DMS 273 (cell line): ENCODE measurements around the gene PSPH.
A peak's percentile ranks its signal among the peaks of the same experiment; 100 is the strongest.
"Not testable (repeated sequence)": the region's sequence is repeated elsewhere in the genome, so short reads cannot be mapped to it uniquely, and the experiment has no call there.

Experiments
- DNase-seq: peaks from one replicate; lab custom pipeline; 2025; ENCODE audit not compliant: unreplicated experiment; lab: John Stamatoyannopoulos, UW

PSPH gene

DNA sequence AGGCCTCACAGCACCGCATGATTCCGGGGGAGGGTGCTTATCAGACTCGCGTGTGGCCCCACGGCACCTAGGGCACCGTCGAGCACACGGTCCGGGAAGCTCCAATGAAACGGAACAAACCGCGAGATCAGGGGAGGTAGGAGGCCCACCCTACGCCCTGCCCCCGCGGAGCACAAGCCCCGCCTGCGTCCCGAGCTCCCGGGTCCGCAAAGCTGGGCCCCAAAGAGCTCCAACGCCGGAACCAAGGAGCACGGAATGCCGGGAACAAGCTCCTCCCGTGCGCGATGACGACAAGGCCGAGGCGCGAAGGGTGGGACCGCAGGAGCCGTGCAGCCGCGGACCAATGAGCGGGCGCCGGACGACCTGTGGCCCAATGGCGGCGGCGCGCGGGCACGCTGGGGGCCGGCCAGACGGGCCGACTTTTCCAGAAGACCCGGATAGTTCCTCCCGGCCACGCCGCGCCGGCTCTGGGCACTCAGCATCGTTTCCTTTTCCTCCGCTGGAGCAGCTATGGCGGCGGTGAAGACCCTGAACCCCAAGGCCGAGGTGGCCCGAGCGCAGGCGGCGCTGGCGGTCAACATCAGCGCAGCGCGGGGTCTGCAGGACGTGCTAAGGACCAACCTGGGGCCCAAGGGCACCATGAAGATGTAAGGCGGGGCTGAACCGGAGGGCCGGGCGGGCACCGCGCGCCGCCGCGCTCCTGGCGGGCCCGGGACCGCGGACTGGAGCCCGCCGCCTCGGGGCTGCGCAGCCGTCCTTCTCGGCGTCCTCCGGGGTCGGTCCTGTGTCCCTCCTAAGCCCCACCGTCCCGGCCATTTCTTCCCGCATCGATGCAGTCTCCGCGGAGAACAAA lies at the start of gene PSPH, which contains the start of gene CCT6A:
Gene PSPH, minus strand, starts transcription at position 106 of the 853 bp plus-strand sequence. CDS start 30,232 bp downstream, outside the sequence.
Gene CCT6A, plus strand, starts transcription at position 427 of the 853 bp plus-strand sequence. Its CDS starts 84 bp downstream, at position 511.
- peak; percentile 100 for DNase-seq

GRCh38 chr7:56099653-56100052 lies 48.4 kb upstream of the PSPH start:
- DNase-seq, result no peak

DNA sequence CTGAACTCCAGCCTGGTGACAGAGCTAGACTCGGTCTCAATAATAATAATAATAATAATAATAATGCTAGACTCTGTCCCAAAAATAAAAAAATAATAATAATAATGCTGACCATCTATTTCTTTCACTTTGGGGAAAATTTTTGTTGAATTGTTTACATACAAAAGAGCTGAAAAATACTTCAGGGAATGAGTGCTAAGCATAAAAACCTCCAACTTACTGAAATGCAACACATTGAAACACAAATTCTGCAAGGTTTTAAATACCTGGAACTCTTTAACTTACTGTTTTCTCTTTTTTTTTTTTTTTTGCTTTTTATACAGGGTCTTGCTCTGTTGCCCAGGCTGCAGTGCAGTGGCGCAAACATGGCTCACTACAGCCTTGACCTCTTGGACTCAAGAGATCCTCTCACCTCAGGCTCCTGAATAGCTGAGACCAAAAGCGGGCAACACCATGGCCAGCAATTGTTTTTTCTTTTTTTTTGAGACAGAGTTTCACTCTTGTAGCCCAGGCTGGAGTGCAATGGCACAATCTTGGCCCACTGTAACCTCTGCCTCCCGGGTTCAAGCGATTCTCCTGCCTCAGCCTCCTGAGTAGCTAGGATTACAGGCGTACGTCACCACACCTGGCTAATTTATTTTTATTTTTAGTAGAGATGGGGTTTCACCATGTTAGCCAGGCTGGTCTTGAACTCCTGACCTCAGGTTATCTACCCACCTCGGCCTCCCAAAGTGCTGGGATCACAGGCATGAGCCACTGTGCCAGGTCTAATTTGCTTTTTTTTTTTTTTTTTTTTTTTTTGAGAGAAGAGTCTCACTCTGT lies 47.2 kb upstream of the PSPH start:
- not testable (repeated sequence) for DNase-seq

DNA sequence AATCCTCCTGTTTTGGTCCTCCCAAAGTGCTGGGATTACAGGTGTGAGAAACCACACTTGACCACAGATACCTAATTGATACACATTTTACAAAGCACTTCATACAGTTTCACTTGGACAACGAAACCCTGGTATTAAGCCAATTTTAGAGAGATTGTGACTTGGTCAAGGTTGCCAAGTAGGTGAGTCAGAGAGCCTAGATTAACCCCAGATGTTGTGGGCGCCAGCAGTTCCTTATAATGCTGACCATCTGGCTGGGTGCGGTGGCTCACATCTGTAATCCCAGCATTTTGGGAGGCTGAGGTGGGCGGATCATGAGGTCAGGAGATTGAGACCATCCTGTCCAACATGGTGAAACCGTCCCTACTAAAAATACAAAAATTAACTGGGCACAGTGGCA lies 46.5 kb upstream of the PSPH start:
- DNase-seq, result peak; percentile 69

GRCh38 chr7:56092789-56093531 lies 41.7 kb upstream of the PSPH start, which contains the start of gene PHKG1:
Gene PHKG1, minus strand, starts transcription at chr7:56092952. Its CDS starts 4,011 bp downstream, at chr7:56088941.
- DNase-seq, result peak; percentile 92

GRCh38 chr7:56092388-56092787 lies 41.1 kb upstream of the PSPH start:
- DNase-seq, result not testable (repeated sequence)

DNA sequence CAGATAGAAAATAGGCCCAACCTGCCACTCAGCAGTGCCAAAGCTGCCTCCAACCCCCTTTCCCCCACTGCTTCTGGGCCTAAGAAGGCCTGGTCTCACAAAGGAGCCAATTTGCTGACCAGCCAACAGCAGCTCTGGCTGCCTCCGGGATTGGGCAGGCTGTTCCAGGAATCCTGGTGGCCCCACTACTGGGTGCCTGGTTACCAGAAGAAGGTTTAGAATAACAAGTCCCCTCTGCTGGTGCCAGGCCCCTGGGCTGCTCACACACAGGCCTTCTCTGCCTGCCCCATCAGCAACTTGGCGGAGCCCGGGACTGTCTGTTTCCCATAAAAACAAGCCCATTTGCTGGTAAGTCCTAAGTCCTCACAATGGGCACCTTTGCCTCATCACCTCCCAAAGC lies 40.3 kb upstream of the PSPH start:
- DNase-seq, result peak; percentile 38

GRCh38 chr7:56087445-56087844 lies 36.2 kb upstream of the PSPH start:
- DNase-seq, result no peak

DNA sequence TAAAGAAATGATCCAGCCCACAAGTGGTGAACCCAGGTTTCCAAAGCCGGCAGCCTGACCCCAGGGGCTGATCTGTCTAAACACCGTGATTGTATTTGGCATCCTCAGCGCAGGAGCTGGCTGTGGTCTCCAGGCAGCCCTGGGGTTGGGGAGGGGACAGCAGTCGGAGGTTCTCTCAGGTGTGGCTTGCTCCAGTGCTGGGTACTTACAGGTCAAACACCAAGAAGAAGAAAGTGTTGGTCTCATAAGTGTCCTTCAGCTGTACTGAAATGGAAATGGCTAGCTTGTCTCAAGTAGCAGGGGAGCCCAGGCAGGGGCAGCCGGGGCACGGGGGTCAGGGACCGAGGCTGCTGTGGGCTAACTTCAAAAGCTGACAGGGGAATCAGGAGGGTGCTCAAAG lies 35.5 kb upstream of the PSPH start:
- DNase-seq, result no peak

DNA sequence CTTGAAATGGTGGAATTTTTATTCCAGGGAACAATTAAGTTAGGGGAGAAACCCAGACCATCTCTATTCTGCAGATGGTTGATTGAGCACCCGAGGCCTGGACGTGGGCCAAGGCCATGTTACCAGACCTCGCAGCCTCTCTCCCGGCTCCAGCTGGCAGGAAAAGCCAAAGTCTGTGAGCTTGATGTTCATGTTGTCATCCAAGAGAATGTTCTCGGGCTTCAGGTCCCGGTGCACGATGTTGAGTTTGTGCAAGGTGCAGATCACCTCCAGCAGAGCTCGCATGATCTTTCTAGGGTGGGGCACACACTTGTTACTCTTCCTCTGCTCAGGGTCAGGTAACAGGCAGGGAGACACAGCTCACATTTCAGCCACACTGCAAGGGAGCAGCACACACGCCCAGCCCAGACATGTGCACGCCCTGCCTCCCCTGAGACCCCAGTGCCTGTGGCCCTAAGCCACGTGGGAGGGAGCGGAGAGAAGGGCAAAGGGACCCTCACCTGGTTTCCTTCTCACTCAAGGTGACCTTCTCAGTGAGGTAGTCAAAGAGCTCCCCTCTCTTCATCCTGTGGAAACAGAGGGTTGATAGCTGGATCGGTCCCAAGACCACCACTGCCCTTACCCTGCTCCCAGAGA lies 32.0 kb upstream of the PSPH start:
- DNase-seq, result peak; percentile 95

DNA sequence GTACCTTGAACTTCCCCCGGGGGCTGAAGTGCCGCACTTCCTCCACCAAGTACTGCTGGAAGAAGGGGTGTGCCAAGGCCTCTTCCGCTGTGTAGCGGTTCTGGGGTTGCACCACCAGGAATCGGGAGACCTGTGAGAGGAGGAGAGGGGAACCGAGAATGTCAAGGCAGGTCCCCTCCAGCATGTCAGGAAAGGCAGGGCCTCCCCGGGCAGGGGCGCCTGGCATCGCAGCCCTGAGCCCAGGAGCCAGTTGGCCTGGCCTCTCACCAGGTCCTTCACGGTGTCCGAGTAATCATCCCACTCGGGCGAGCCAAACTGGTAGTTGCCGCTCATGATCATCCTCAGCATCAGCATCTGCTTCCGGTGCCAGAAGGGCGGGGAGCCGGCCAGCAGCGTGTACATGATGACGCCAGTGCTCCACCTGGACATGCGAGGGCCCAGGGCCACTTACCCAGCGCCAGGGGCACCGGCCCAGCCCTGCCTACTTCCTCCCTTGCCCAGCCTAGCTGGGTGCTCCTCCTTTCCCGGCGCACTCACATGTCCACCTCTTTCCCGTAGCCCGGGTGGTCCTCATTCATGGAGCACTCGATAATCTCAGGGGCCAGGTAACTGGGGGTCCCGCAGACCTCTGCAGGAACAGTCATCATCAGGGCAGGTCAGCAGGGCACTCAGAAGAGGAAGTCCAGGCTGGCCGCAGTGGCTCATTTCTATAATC lies 30.5 kb upstream of the PSPH start:
- no peak for DNase-seq

GRCh38 chr7:56080726-56081435 lies 29.6 kb upstream of the PSPH start:
- DNase-seq, result not testable (repeated sequence)

DNA sequence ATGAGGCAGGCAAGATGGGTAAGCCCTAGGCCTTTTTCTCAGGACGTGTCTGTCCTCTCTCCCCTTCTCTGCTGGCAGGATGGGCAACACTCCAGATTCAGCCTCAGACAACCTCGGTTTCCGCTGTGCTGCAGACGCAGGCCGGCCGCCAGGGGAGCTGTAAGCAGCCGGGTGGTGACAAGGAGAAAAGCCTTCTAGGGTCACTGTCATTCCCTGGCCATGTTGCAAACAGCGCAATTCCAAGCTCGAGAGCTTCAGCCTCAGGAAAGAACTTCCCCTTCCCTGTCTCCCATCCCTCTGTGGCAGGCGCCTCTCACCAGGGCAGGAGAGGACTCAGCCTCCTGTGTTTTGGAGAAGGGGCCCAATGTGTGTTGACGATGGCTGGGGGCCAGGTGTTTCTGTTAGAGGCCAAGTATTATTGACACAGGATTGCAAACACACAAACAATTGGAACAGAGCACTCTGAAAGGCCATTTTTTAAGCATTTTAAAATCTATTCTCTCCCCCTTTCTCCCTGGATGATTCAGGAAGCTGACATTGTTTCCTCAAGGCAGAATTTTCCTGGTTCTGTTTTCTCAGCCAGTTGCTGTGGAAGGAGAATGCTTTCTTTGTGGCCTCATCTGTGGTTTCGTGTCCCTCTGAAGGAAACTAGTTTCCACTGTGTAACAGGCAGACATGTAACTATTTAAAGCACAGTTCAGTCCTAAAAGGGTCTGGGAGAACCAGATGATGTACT lies 28.4 kb upstream of the PSPH start:
- DNase-seq, result peak; percentile 88

DNA sequence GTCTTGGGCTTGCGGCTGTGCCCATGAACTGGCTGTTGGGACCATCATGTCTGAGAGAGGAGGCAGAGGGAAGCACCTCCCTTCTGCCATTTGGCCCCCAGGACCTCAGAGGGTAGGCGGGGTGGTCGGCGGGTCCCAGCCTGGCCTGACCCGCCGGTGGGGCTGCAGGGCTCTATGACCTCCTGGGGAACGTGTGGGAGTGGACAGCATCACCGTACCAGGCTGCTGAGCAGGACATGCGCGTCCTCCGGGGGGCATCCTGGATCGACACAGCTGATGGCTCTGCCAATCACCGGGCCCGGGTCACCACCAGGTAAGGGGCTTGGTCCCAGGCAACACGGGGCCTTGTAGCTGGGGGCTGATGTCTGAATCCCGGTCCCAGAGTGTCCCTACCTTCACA lies 27.0 kb upstream of the PSPH start:
- no peak for DNase-seq

DNA sequence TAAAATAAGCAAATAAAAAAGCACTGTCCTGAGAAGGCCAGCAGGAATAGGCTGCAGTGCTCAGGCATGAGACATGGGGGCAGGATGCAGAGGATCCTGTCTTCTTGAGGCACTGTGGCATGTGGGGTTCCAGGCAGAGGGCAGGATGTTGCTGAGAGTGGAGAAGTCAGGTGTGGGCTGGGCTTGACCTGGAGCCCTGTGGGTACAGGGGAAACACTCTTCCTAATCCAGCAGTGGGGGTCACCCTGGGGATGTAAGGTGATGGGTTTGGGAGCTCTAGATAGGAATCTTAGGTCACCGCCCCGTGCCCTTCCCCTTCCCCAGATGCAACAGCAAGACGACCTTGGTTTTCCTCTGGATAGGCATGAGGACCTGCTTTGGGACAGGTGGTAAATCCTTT lies 26.4 kb upstream of the PSPH start:
- DNase-seq, result no peak

- peak; percentile 89 for DNase-seq
Measured at GRCh38 chr7:56074371-56074791, 23.1 kb upstream of the PSPH start.

- DNase-seq, result not testable (repeated sequence)
Measured at GRCh38 chr7:56066376-56066775, 15.1 kb upstream of the PSPH start.

- peak; percentile 97 for DNase-seq
Measured at GRCh38 chr7:56063882-56064625, 12.8 kb upstream of the PSPH start, which contains the start of gene SUMF2. Gene SUMF2, plus strand, starts transcription at chr7:56064286. Its CDS starts 26 bp downstream, at chr7:56064312.
